GM23338 (cell line): ENCODE data around the gene DAAM2. TPM values are rescaled to one million over a fixed set of nuclear protein-coding genes. Genes with fewer than 3 reads are reported as not detected.

Source experiments
- ATAC-seq: fragments of 200-7000 bp; cut with Tn5 transposase; 3 replicates; pipeline ENCODE4 v1.9.1; 2020
- DNase-seq: peaks from one replicate; pipeline ENCODE4 v3.0.0-alpha.2; 2015; ENCODE audit warnings: low spot score
- H2AFZ ChIP-seq: fragments of 200-600 bp; sonication (generic); 2 replicates; pipeline ENCODE4 v1.8.0; 2016; ENCODE audit warnings: antibody characterized with exemption, mild to moderate bottlenecking, moderate library complexity
- H3F3A ChIP-seq: fragments of 200-600 bp; sonication (generic); replicated peaks from 2 replicates; pipeline ENCODE4 v1.8.0; 2017; ENCODE audit warnings: antibody characterized with exemption, mixed run types, low read depth
- H3K27ac ChIP-seq: fragments of 200-600 bp; sonication (generic); 2 replicates; pipeline ENCODE4 v1.6.1; 2016; ENCODE audit warnings: low read depth
- H3K27me3 ChIP-seq: fragments of 200-600 bp; sonication (generic); 2 replicates; pipeline ENCODE4 v1.8.0; 2016; ENCODE audit warnings: mild to moderate bottlenecking, mixed run types, moderate library complexity; ENCODE audit not compliant: insufficient read depth
- H3K36me3 ChIP-seq: fragments of 200-600 bp; sonication (generic); 2 replicates; pipeline ENCODE4 v1.8.0; 2016; ENCODE audit warnings: mild to moderate bottlenecking; ENCODE audit not compliant: insufficient read depth
- H3K4me1 ChIP-seq: fragments of 200-600 bp; sonication (generic); 2 replicates; pipeline ENCODE4 v1.8.0; 2016; ENCODE audit warnings: mild to moderate bottlenecking, moderate library complexity; ENCODE audit not compliant: insufficient read depth
- H3K4me2 ChIP-seq: fragments of 200-600 bp; sonication (generic); 2 replicates; pipeline ENCODE4 v1.7.1; 2017; ENCODE audit warnings: mixed run types
- H3K4me3 ChIP-seq: fragments of 200-600 bp; sonication (generic); 2 replicates; pipeline ENCODE4 v1.6.1; 2016; ENCODE audit warnings: mixed run types
- H3K79me2 ChIP-seq: fragments of 200-600 bp; sonication (generic); replicated peaks from 2 replicates; pipeline ENCODE4 v1.8.0; 2017; ENCODE audit warnings: mild to moderate bottlenecking; ENCODE audit not compliant: insufficient read depth
- H3K9me2 ChIP-seq: fragments of 200-600 bp; sonication (generic); 2 replicates; pipeline ENCODE4 v1.8.0; 2017; ENCODE audit not compliant: insufficient read depth
- H4K20me1 ChIP-seq: fragments of 200-600 bp; sonication (generic); replicated peaks from 2 replicates; pipeline ENCODE4 v1.8.0; 2017; ENCODE audit warnings: mild to moderate bottlenecking; ENCODE audit not compliant: insufficient read depth
- H3K27ac Mint-ChIP-seq: 2 replicates; pipeline ENCODE4 v1.8.0; 2020; ENCODE audit warnings: inconsistent platforms, mild to moderate bottlenecking, moderate library complexity, mixed read lengths
- H3K27me3 Mint-ChIP-seq: 3 replicates; pipeline ENCODE4 v1.8.0; 2022; ENCODE audit warnings: low read depth, mild to moderate bottlenecking, moderate library complexity, mixed read lengths, inconsistent platforms; ENCODE audit not compliant: insufficient read depth, poor library complexity
- H3K36me3 Mint-ChIP-seq: 3 replicates; pipeline ENCODE4 v1.8.0; 2021; ENCODE audit warnings: low read depth, mild to moderate bottlenecking, inconsistent platforms, moderate library complexity, mixed read lengths
- H3K4me1 Mint-ChIP-seq: 3 replicates; pipeline ENCODE4 v1.8.0; 2020; ENCODE audit warnings: mild to moderate bottlenecking, inconsistent platforms, mixed read lengths
- H3K4me3 Mint-ChIP-seq: 3 replicates; pipeline ENCODE4 v1.8.0; 2021; ENCODE audit warnings: moderate library complexity, mild to moderate bottlenecking, inconsistent platforms, mixed read lengths
- H3K9me3 Mint-ChIP-seq: 3 replicates; pipeline ENCODE4 v1.8.0; 2020; ENCODE audit warnings: moderate library complexity, mild to moderate bottlenecking, inconsistent platforms, mixed read lengths
- CTCF ChIP-seq, 2 experiments: fragments of 200-600 bp in 1 of 2; sonication (generic) in 1 of 2; conservative IDR thresholded peaks; 2 replicates each; pipeline versions ENCODE4 v1.5.1 to v1.6.1; 2016 to 2017; ENCODE audit warnings: antibody characterized with exemption in 2 of 2, low read depth in 2 of 2, mild to moderate bottlenecking in 2 of 2, moderate library complexity in 1 of 2
- ETS1 ChIP-seq: IDR thresholded peaks from 2 replicates; pipeline ENCODE4 v1.6.1; 2016; ENCODE audit warnings: antibody characterized with exemption
- EZH2 ChIP-seq: fragments of 200-600 bp; sonication (generic); IDR thresholded peaks from one replicate; pipeline ENCODE4 v1.8.0; 2017; ENCODE audit warnings: antibody characterized with exemption, mild to moderate bottlenecking, low read depth; ENCODE audit not compliant: unreplicated experiment
- JUNB ChIP-seq: IDR thresholded peaks from one replicate; pipeline ENCODE4 v1.6.1; 2016; ENCODE audit warnings: antibody characterized with exemption; ENCODE audit not compliant: unreplicated experiment
- NANOG ChIP-seq: IDR thresholded peaks from 2 replicates; pipeline ENCODE4 v1.6.1; 2016; ENCODE audit warnings: antibody characterized with exemption, borderline replicate concordance
- POLR2AphosphoS5 ChIP-seq: IDR thresholded peaks from 2 replicates; pipeline ENCODE4 v1.6.1; 2016; ENCODE audit warnings: antibody characterized with exemption, low read depth
- REST ChIP-seq: IDR thresholded peaks from one replicate; pipeline ENCODE4 v1.6.1; 2018; ENCODE audit warnings: antibody characterized with exemption; ENCODE audit not compliant: unreplicated experiment
- ZNF114 ChIP-seq: fragments of 250-450 bp; sonication (Bioruptor Pico); IDR thresholded peaks from 2 replicates; pipeline ENCODE4 v1.5.0; 2020; ENCODE audit warnings: mild to moderate bottlenecking, moderate library complexity
- ZNF331 ChIP-seq: fragments of 250-450 bp; sonication (Bioruptor Pico); IDR thresholded peaks from 2 replicates; pipeline ENCODE4 v1.5.0; 2020; ENCODE audit warnings: low read depth, mild to moderate bottlenecking, moderate library complexity
- ZNF462 ChIP-seq: fragments of 250-450 bp; sonication (Bioruptor Pico); IDR thresholded peaks from 2 replicates; pipeline ENCODE4 v1.5.0; 2020; ENCODE audit warnings: mild to moderate bottlenecking, moderate library complexity
- polyA plus RNA-seq: library from polyadenylated mRNA; unstranded; fragments of >200 nt; fragmentation: Nextera tagmentation; extraction: Ambion mirVana; gene quantifications from 2 replicates; pipeline ENCODE4 v1.2.1, GENCODE V29; 2016
- total RNA-seq: library from RNA; depleted of rRNA; stranded (reverse); fragments of >200 nt; shearing (Covaris generic); gene quantifications from 2 replicates; pipeline ENCODE4 v1.2.3, GENCODE V29; 2014

The DAAM2 gene
- total and polyA plus RNA-seq, 2 experiments from 2014 or later: 1.4 to 4.9 TPM

GRCh38 chr6:39844866-39845265 lies 52.7 kb downstream of the DAAM2 start (continued):
- TF ChIP-seq REST (no peak), ZNF114 (no peak), POLR2AphosphoS5 (no peak), EZH2 (no peak), ZNF331 (CRISPR knock-in tag) (no peak), JUNB (no peak)

- DNase-seq (peak; percentile 32), ATAC-seq (peak; percentile 82)
- Histone ChIP-seq H3K4me1 (no peaks in the 10 kb centered on the region), H3K27me3 (no peaks in the 10 kb centered on the region), H3K36me3 (no peaks in the 10 kb centered on the region), H3K4me3 (no peak overlapping the region), H3F3A (no peaks in the 10 kb centered on the region), H3K9me2 (0 out of 2 replicates have a peak, but pooled peaks cover 2% of the 10 kb centered on the region), H3K27ac (no peak overlapping the region), H4K20me1 (no peaks in the 10 kb centered on the region), H3K79me2 (no peaks in the 10 kb centered on the region), H3K4me2 (no peak overlapping the region), H2AFZ (no peak overlapping the region)
- H3K27me3 Mint-ChIP-seq: peaks cover 7% of the 10 kb centered on the region
- no peaks in the 10 kb centered on the region for H3K9me3 Mint-ChIP-seq
- H3K27ac Mint-ChIP-seq: no peak overlapping the region
- H3K4me3 Mint-ChIP-seq: no peak overlapping the region
- H3K4me1 Mint-ChIP-seq: peaks cover 7% of the 10 kb centered on the region
- no peaks in the 10 kb centered on the region for H3K36me3 Mint-ChIP-seq
- TF ChIP-seq JUNB (no peak), ETS1 (no peak), ZNF114 (no peak), ZNF462 (CRISPR knock-in tag) (no peak), ZNF331 (CRISPR knock-in tag) (no peak), EZH2 (no peak), NANOG (no peak), CTCF (conservative IDR thresholded peaks at IDR 0.05; ENCODE audit: low read depth in 2 of 2) (no peak)
These were observed 55.0 kb downstream of the DAAM2 start for GRCh38 chr6:39847221-39847620.
